Neuronal stem cell (in vitro differentiated cells): ENCODE measurements around the gene TCF7.
"Not testable (repeated sequence)": the region's sequence is repeated elsewhere in the genome, so short reads cannot be mapped to it uniquely, and the experiment has no call there.

Source experiments
- DNase-seq: peaks from one replicate; pipeline ENCODE4 v3.0.0-alpha.2; 2013; ENCODE audit warnings: low spot score
- H2AFZ ChIP-seq: one replicate; pipeline ENCODE4 v1.6.1; 2013; ENCODE audit warnings: mild to moderate bottlenecking, low read length, inconsistent platforms
- H2AK5ac ChIP-seq: 2 replicates; pipeline ENCODE4 v1.6.1; 2013; ENCODE audit warnings: low read depth, mild to moderate bottlenecking, inconsistent platforms, low read length, moderate library complexity, mixed read lengths
- H2BK120ac ChIP-seq: 2 replicates; pipeline ENCODE4 v1.6.1; 2013; ENCODE audit warnings: low read depth, mild to moderate bottlenecking, inconsistent platforms, low read length, moderate library complexity, mixed read lengths
- H2BK12ac ChIP-seq: one replicate; pipeline ENCODE4 v1.6.1; 2013; ENCODE audit warnings: low read length, inconsistent platforms
- H2BK15ac ChIP-seq: 2 replicates; pipeline ENCODE4 v1.6.1; 2013; ENCODE audit warnings: mild to moderate bottlenecking, low read length, inconsistent platforms, mixed read lengths
- H2BK5ac ChIP-seq: one replicate; pipeline ENCODE4 v1.6.1; 2013; ENCODE audit warnings: inconsistent platforms, mild to moderate bottlenecking, low read length, moderate library complexity
- H3K14ac ChIP-seq: one replicate; pipeline ENCODE4 v1.6.1; 2013; ENCODE audit warnings: low read length, inconsistent platforms
- H3K18ac ChIP-seq: 2 replicates; pipeline ENCODE4 v1.6.1; 2013; ENCODE audit warnings: low read length, inconsistent platforms
- H3K23ac ChIP-seq: 2 replicates; pipeline ENCODE4 v1.6.1; 2013; ENCODE audit warnings: low read depth, mild to moderate bottlenecking, mixed read lengths, low read length, inconsistent platforms; ENCODE audit not compliant: poor library complexity
- H3K27ac ChIP-seq: replicated peaks from 3 replicates; pipeline ENCODE4 v1.5.1; 2013; ENCODE audit warnings: low read length, inconsistent platforms
- H3K27me3 ChIP-seq, 3 experiments: 2 replicates each; pipeline ENCODE4 v1.6.1; 2013; ENCODE audit warnings: low read length in 3 of 3, mild to moderate bottlenecking in 2 of 3, inconsistent platforms in 1 of 3, low read depth in 1 of 3, mixed read lengths in 1 of 3, moderate library complexity in 1 of 3; ENCODE audit not compliant: control insufficient read depth in 3 of 3, insufficient read depth in 3 of 3
- H3K36me3 ChIP-seq, 2 donors: replicated peaks in 1 of 2; 2 replicates each; pipeline ENCODE4 v1.6.1; 2013; ENCODE audit warnings: low read length in 2 of 2; ENCODE audit not compliant: control insufficient read depth in 2 of 2, insufficient read depth in 2 of 2
- H3K4ac ChIP-seq: 2 replicates; pipeline ENCODE4 v1.6.1; 2013; ENCODE audit warnings: inconsistent platforms, mild to moderate bottlenecking, low read length, moderate library complexity
- H3K4me1 ChIP-seq, 2 donors: 1 replicate in 1 of 2; 2 replicates in 1 of 2; pipeline ENCODE4 v1.6.1; 2013; ENCODE audit warnings: low read length in 2 of 2, low read depth in 1 of 2; ENCODE audit not compliant: control insufficient read depth in 2 of 2, insufficient read depth in 1 of 2
- H3K4me2 ChIP-seq: one replicate; pipeline ENCODE4 v1.6.1; 2013; ENCODE audit warnings: mild to moderate bottlenecking, low read length, inconsistent platforms; ENCODE audit not compliant: insufficient read depth, poor library complexity, severe bottlenecking
- H3K4me3 ChIP-seq, 2 donors: 2 replicates each; pipeline ENCODE4 v1.5.1; 2013; ENCODE audit warnings: low read length in 2 of 2, mild to moderate bottlenecking in 2 of 2, inconsistent platforms in 1 of 2, moderate library complexity in 1 of 2
- H3K79me1 ChIP-seq: one replicate; pipeline ENCODE4 v1.6.1; 2013; ENCODE audit warnings: low read depth, mild to moderate bottlenecking, inconsistent platforms, low read length, moderate library complexity
- H3K9ac ChIP-seq: one replicate; pipeline ENCODE4 v1.6.1; 2013; ENCODE audit warnings: mild to moderate bottlenecking, low read depth, low read length, inconsistent platforms; ENCODE audit not compliant: poor library complexity
- H3K9me3 ChIP-seq, 2 donors: replicated peaks in 1 of 2; 2 replicates each; pipeline versions ENCODE3 to v1.6.1; 2013; ENCODE audit warnings: low read length in 2 of 2, mild to moderate bottlenecking in 2 of 2, inconsistent platforms in 1 of 2, low read depth in 1 of 2, mixed read lengths in 1 of 2, moderate library complexity in 1 of 2; ENCODE audit not compliant: control insufficient read depth in 2 of 2, insufficient read depth in 1 of 2
- H4K8ac ChIP-seq: one replicate; pipeline ENCODE4 v1.6.1; 2013; ENCODE audit warnings: low read depth, mild to moderate bottlenecking, inconsistent platforms, low read length, moderate library complexity
- H4K91ac ChIP-seq: one replicate; pipeline ENCODE4 v1.6.1; 2013; ENCODE audit warnings: low read length, low read depth, mild to moderate bottlenecking, inconsistent platforms; ENCODE audit not compliant: poor library complexity
- WGBS, 2 donors: extraction: QIAGEN DNeasy Blood & Tissue Kit; methylation state at CpG; one replicate each; pipeline ENCODE4 v1.1.7; 2013; ENCODE audit warnings: missing lambda C conversion rate in 2 of 2, mixed read lengths in 1 of 2; ENCODE audit not compliant: insufficient read length in 2 of 2, insufficient replicate concordance in 1 of 2; ENCODE audit errors: extremely low coverage in 2 of 2; 5-methylcytosine and 5-hydroxymethylcytosine counted together

Gene TCF7

GRCh38 chr5:134151723-134152122, 37.2 kb downstream of the TCF7 start:
- Histone ChIP-seq H2BK120ac (no peak overlapping the region), H4K91ac (no peak overlapping the region), H3K9ac (no peak overlapping the region), H3K27ac (no peak overlapping the region), H4K8ac (no peak overlapping the region), H3K14ac (no peak overlapping the region), H3K4me3 (no peak overlapping the region), H3K4ac (no peak overlapping the region), H3K4me1 (no peaks in the 10 kb centered on the region), H3K36me3 (peaks cover 31 to 97% of the 10 kb centered on the region in 2 donors), H2BK12ac (no peak overlapping the region), H2AFZ (no peak overlapping the region), H3K23ac (no peak overlapping the region), H3K9me3 (no peaks in the 10 kb centered on the region), H3K27me3 (no peaks in the 10 kb centered on the region), H2BK5ac (no peak overlapping the region), H3K18ac (no peak overlapping the region), H2AK5ac (no peak overlapping the region), H3K79me1 (no peaks in the 10 kb centered on the region), H3K4me2 (no peak overlapping the region), H2BK15ac (no peak overlapping the region)
- no peak for DNase-seq
- no CpG with 5 or more reads among the region's 3 CpGs for whole genome bisulfite sequencing, 2 donors

GRCh38 chr5:134152173-134152832, 37.8 kb downstream of the TCF7 start:
- H3K4me2 ChIP-seq, H3K18ac ChIP-seq, DNase-seq, H3K27ac ChIP-seq, H3K23ac ChIP-seq, H3K4me1 ChIP-seq, H3K9me3 ChIP-seq, H3K4ac ChIP-seq, H3K27me3 ChIP-seq, H2BK15ac ChIP-seq, H2AFZ ChIP-seq, H2BK120ac ChIP-seq, H2BK12ac ChIP-seq, H2BK5ac ChIP-seq, H4K91ac ChIP-seq, H3K79me1 ChIP-seq, H4K8ac ChIP-seq, H3K14ac ChIP-seq, H3K9ac ChIP-seq, H3K4me3 ChIP-seq, H2AK5ac ChIP-seq: not testable (repeated sequence)
- WGBS, 2 donors: no CpG with 5 or more reads among the region's 15 CpGs
- peaks cover 31 to 95% of the 10 kb centered on the region in 2 donors for H3K36me3 ChIP-seq

DNA sequence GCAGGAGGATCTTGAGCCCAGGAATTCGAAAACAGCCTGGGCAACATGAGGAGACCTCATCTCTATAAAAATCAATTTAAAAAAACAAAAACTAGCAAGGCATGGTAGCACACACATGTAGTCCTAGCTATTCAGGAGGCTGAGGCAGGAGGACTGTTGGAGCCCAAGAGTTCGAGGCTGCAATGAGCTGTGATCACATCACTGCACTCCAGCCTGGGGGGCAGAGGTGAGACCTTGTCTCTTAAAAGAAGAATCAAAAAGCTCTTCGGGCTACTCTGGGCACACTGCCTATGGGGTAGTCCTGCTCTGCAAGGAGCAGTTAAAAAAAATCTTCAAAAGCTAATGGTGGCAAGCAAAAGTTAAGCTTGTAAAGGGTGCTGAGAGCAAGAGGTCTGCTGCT, 38.8 kb downstream of the TCF7 start:
- Histone ChIP-seq H3K4me2 (no peak overlapping the region), H3K23ac (no peak overlapping the region), H3K79me1 (no peaks in the 10 kb centered on the region), H4K91ac (no peak overlapping the region), H4K8ac (no peak overlapping the region), H2BK120ac (no peak overlapping the region), H2BK15ac (no peak overlapping the region), H3K4ac (no peak overlapping the region), H3K27ac (no peak overlapping the region), H3K14ac (no peak overlapping the region), H3K36me3 (peaks cover 32 to 96% of the 10 kb centered on the region in 2 donors), H2AK5ac (no peak overlapping the region), H3K4me3 (no peak overlapping the region), H3K4me1 (no peaks in the 10 kb centered on the region), H2AFZ (no peak overlapping the region), H3K18ac (no peak overlapping the region), H2BK5ac (no peak overlapping the region), H3K9me3 (no peaks in the 10 kb centered on the region), H2BK12ac (no peak overlapping the region), H3K27me3 (no peaks in the 10 kb centered on the region), H3K9ac (no peak overlapping the region)
- no CpG with 5 or more reads among the region's 3 CpGs for WGBS, 2 donors
- DNase-seq: no peak

DNA sequence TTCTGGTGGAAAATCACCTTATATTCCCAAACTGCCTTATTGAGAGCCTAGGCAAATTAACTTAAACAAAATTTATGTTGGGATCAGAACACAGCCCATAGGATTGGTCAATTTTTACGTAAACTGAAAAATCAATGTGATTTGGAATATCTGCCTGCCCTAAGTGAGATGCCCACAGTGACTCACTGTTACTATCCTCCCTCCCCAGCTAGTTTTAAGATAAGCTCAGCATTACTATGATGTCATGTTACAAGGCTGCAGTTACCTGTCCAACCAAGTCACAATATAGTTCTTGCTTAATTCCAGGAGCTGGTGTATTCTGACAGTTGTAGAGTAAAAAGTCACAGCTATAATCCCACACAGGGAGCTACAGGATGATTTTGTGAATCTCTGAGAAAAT, 39.2 kb downstream of the TCF7 start:
- no peak for DNase-seq
- Histone ChIP-seq H3K9me3 (no peaks in the 10 kb centered on the region), H2AK5ac (no peak overlapping the region), H3K23ac (no peak overlapping the region), H4K8ac (no peak overlapping the region), H3K4me3 (no peak overlapping the region), H3K36me3 (peaks cover 32 to 96% of the 10 kb centered on the region in 2 donors), H4K91ac (no peak overlapping the region), H3K79me1 (no peaks in the 10 kb centered on the region), H2AFZ (no peak overlapping the region), H2BK15ac (no peak overlapping the region), H3K14ac (no peak overlapping the region), H3K27ac (no peak overlapping the region), H2BK5ac (no peak overlapping the region), H3K18ac (no peak overlapping the region), H2BK120ac (no peak overlapping the region), H3K9ac (no peak overlapping the region), H3K4me1 (no peaks in the 10 kb centered on the region), H3K4me2 (no peak overlapping the region), H2BK12ac (no peak overlapping the region), H3K4ac (no peak overlapping the region), H3K27me3 (no peaks in the 10 kb centered on the region)
- WGBS, 2 donors: no CpG with 5 or more reads among the region's 1 CpG
